Ammon's horn (tissue), 1 donor: ENCODE data around the gene CLDN2.
"Not testable (repeated sequence)": the region's sequence is repeated elsewhere in the genome, so short reads cannot be mapped to it uniquely, and the experiment has no call there.

Experiments used
- DNase-seq: peaks from one replicate; pipeline ENCODE4 v3.0.0-alpha.2; 2016; ENCODE audit warnings: low spot score

CLDN2 gene, protein sequence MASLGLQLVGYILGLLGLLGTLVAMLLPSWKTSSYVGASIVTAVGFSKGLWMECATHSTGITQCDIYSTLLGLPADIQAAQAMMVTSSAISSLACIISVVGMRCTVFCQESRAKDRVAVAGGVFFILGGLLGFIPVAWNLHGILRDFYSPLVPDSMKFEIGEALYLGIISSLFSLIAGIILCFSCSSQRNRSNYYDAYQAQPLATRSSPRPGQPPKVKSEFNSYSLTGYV

DNA sequence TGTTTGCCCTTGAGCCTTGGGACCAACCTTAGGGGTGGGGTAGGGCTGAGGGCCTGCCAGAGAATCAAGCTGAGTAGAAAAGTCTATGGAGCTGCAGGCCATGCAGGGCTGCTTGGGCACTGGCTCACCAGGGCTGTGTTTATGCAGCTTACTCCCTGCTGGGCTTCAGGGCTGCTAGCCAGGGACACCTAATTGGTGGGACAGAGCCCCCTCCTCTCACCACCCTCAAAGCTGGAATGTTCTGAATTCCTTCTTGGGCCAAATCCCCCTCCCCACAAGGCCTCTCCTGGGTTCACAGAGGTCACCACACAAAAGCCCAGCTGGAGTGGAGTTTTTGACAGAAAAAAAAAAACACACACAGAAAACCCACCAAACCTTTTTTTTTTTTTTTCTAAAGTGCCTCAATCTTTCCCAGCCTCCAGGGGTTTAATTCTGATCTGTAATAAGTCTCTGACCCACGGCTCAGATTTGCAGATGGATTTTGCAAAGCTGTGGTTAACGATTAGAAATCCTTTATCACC, at the start of gene CLDN2:
Gene CLDN2, plus strand, starts transcription at position 471 of the 521 bp plus-strand sequence. CDS start 7,827 bp downstream, outside the sequence.
- DNase-seq: no peak

DNA sequence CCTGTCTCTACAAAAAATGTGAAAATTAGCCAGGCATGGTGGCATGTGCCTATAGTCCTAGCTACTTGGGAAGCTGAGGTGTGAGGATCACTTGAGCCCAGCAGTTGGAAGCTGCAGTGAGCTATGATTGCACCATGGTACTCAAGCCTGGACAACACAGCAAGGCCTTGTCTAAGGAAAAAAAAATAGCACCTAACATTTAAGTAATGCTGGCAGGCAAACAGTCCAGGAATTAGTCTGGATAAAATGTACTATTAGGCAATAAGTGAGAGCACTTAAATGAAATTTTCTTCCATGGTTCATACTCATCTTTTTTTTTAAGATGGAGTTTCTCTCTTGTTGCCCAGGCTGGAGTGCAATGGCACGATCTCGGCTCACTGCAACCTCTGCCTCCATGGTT, 47.4 kb upstream of the CLDN2 start:
- not testable (repeated sequence) for DNase-seq

DNA sequence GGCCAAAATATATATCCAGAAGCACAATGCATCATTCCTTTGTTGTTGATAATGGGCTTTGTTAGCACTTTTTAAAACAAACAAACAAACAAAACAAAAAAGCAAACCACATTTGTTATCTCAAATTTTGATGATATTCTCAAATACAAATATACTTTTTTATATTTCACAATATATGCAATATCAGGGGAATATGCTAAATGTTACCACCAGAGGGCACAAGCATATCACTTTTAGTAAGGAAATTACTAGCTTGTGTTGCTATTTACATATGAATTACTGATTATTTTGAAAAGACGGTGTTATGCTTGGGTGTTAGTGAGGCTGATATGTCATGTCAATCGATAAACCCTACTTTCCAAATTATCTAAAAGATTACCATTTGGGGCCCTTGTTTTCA, 46.1 kb upstream of the CLDN2 start:
- no peak for DNase-seq

DNA sequence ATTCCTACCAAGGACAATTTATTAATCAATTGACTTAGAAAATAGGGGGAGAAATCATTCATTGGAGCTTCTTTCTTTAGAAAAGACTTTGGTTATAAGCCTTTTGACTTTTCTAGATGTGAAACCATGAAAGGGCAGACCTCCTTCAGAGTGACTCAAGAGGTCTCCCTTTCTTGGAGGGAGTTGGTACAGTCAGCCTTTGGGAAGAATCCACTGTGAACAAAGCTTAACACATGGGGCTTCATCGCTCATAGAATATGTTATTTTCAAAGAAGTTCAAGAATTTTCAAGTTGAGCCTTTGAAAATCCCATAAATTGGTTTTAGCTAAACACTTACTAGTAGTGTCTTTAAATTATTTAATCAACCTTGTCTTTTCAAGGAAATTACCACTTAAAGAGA, 45.1 kb upstream of the CLDN2 start:
- DNase-seq: no peak

DNA sequence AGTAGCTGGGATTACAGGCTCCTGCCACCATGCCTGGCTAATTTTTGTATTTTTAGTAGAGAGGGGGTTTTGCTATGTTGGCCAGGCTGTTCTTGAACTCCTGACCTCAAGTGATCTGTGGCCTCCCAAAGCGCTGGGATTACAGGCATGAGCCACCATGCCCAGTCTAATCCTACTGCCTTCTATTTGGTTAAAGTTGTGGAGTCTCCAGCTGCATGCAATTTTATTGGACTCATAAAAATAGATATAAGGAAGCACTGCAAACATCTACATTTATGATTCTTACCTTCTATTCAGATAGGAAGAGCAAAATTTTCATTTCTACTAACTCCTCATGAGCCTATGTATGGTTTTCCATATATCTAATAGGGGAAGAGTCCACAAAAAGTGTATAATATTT, 30.7 kb upstream of the CLDN2 start:
- no peak for DNase-seq

DNA sequence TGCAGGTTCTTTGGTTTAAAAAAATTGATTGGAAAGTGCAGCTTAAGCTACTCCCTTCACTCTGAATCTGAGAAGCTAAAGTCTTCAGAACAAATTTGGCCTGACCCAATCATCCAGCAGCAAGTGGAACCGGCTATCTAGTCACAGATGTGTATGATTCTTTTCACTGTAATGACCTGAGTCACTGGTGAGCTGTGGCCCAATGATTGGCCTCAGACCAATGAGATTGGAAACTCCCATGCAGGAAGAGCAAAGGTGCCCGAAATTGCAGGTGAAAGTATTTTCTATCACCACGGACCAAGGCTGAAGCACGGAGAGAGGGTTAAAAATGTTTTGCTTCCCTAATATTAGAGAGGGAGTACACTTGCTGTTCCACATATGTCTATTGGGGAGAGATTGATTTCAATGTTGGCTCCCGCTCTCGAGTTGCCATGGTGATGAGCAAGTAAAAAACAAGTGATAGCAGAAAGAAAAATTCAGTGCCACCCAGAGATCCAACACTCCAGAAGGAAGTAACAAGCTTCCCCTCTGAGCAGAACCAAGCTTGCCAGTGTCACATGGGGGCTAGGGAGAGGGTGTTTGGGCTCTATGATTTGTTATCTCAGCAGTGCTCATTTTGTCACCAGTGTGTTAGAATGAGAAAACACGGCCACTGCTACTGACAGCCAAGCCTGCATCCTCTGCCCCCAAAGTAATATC, 28.3 kb upstream of the CLDN2 start:
- peak; percentile 34 for DNase-seq

DNA sequence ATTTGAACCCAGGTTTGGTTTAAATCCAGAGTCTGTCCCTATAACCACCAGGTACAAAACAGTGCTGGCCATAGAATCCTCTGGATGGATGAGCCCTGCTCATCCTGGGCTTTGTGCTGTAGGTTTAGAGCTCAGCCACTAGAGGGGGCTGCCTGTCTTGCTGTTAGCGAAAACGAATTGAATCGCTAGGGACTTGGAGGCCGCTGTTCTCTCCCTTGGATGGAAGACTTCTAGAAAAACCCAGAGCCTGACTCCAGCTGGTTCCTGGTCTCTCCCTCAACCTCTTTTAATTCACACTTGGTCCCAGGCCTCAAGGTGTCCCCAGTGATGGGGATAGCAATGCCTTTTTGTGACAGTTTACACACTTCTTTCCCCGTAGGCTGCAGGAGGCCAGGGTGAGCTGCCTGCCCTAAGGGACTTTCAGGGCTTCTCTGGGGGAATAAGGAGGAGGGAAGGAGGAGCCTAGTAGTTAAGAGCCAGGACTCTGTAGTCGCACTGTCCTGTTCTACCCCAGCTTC, 25.8 kb upstream of the CLDN2 start:
- DNase-seq: peak; percentile 78

DNA sequence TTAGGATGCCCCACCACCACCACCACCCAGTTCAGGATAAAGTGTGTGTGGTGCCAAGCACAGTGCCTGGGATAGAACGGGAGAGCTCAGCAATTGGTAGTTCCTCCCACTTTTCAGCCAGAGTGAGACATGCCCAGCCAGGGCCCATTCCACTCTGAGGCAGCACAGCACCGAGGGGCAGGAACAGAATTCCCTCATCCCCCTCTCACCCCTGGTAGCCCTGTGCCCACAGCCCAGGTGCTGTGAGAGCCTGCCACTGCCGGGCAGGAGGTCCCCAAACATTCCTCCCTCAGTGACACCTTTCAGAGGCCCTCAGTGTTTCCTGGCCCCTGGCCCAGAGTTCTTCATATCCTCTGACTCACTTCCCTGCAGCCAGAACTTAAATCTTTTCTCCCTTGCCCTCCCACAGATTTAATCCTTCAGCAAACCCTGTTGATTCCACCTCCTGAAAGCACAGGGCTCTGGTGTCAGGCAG, 25.2 kb upstream of the CLDN2 start:
- DNase-seq: no peak

DNA sequence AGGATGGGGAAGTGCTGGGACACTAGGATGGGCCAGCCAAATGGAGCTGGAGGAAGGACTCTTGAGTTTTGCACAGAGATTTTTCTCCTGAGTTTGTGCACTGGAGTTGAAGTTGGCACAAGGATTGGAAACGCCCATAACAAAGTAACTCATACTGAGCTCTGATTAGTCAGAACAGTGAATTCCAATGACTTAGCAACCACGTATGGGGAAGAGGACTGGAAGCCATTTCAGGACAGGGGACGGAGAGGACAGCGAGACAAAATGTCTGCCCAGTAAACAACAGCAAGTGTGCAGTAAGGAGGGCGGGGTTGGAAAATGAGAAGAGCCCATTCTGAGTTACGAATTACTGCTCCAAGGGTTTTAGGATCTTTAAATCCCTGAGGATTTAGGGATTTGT, 22.9 kb upstream of the CLDN2 start:
- DNase-seq: no peak

DNA sequence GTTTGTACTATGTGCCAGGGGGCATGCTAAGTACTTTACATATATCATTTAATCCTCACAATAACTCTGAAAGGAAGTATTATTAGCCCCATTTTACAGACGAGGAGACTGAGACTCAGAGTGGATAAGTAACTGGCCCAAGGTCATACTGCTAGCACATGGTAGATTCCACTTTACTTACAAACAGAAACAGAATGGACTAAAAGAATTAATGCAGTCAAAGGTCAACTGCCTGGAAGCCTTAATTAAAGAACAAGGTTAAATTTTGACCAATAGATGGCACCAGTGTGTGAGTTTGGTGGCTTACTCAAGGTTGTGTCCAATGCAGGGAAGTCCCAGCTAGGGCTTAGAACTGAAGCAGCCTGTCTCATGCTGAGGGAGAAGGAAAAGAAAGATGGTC, 21.7 kb upstream of the CLDN2 start:
- peak; percentile 40 for DNase-seq

DNA sequence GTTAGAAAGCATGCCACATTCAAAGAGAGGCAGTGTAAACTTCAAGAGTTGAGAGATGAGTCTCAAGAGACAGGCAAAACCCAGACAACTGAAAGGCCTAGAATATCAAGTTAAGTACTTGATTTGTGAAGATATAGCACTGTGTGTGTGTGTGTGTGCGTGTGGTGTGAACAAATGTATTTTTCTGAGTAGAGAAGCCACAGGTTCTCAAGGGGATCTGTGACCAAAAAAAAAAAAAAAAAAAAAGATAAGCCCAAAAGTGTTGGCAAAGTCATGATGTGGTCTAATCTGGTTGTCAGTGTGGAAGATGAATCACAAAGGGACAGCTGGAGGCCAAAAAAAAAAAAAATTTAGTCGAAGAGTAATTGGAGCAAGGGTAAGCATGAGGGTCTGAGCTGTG, 20.9 kb upstream of the CLDN2 start:
- DNase-seq: no peak

DNA sequence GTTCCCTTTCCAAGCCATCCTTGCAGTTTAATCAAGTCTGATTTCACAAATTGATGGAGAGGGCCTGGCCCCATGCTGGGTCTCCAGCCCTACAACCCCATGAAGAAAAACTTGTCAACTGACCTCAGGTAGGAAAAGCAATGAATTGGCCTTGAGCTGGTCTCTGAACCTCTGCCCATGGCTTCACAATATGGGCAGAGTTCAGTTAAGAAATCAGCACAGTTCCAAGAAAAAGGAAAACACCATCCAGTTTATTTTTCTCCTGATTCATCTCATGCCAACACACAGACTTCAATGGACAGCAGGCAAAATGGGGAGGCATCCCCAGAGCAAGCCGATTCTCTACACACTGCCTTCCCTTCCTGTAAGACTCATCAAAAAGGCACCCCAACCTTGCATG, 20.4 kb upstream of the CLDN2 start:
- DNase-seq: no peak

DNA sequence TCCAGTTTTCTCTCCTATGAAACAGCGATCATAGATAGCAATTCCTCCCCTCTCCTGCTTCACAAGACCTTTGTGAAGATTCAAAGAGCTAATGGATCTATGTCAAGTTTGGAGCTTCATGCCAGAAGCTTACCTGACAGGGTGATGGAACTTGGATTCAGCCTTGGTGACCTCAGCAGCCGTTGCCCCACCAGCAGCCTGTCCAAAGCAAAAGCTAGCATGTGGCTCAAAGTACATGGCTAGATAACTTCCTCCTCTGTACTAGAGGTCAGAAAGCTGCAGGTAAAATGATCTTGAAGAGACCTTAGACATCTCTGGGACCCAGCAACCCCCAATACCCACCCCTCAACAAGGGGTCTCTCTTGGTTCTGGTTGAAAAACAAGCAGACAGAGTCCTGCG, 18.9 kb upstream of the CLDN2 start:
- no peak for DNase-seq

DNA sequence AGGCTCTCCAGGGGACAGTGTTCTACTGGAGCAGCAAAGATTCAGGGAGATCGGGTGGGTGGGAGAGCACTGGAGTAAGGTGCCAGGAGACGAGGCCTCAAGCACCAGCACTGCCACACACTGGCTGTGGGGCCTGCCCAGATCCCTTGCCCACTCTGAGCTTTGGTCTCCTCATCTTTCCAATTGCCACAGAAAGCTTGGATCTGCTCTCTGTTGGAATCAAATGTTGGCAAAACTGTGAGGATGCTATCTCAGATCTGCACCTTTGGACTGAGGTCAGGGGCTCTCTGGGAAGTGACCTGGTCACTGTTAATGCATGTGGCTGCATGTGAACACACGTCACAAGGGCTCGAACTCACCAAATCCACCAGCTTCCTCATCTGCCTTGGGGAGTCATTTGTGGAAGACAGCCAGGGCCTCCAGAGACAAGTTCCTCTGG, 18.4 kb upstream of the CLDN2 start:
- DNase-seq: no peak

DNA sequence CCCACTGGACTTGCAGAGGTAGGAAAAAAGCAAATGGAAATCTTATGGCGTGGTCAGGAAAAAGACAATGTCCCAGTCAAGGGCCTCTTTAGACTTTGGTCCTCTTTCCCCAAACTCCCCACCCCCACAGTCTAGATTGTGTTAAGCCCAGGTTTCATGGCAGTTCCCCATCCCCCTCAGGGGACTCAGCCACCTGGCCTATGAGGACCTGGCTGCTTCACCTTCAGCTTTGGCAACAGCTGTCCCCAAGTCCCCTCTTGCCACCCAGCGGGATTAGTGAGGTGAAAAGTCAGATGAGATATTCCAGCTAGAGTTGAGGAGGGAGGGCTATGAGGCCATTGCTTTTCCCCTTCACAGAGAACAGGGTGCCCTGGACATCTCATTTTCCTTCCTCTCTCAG, 17.5 kb upstream of the CLDN2 start:
- DNase-seq: no peak

DNA sequence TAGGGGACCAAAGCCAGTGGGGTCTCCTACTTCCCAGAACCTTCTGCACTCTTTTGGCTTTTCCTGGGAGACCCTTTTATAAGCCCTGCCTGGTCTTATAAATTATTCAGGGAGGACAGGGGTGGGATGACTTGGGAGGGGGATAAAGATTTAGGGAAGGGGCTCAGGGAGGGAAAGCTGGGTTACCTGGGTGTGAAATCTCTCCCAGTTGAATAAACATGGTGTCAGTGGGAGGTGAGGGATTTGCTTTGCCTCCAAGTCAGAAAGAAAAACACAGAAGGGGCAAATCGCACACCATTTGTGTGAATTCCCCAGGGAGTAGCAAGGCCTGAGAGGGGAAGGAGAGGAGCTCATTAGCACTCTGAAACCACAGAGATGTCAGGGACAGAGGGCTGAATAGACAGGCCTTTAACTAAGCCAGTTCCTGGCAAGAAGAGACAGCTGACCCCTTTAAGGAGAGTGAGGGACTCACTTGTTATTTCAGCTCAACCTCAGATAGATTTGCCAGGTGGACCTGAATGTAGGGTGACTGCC, 16.8 kb upstream of the CLDN2 start, which contains the start of gene RIPPLY1:
Gene RIPPLY1, minus strand, starts transcription at position 51 of the 534 bp plus-strand sequence. CDS start 54 bp downstream, outside the sequence.
- no peak for DNase-seq

DNA sequence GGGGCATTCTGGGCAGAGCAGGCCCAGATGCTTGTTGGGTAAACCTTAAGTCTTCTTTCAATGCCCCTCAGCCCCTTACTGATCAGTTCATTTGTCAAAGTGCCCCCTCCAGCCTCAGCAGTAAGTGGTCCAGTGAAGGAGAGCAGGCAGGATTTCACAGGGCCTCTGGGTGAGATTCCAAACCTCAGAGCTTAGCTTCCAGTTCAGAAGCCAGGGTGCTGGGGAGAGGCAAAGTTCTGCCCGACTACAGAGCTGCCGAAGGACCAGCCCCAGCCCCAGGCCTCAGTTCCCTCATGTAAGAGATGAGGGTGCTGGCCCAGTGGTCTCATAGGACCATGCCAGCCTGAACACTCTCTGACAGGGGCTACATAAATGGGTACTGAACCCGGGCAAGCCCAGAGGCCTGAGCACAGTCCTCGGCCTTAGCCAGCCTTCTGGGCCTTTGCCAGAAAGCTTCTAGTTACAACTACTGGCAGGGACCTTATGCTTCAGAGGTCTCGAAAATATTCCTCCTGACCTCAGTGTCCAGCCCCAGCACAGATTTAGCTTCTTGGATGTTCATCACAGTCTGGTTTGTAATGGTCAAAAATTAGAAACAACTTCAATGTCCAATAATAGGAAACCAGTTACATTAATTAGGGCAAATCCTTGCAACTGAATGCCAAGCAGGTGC, 16.2 kb upstream of the CLDN2 start:
- no peak for DNase-seq

DNA sequence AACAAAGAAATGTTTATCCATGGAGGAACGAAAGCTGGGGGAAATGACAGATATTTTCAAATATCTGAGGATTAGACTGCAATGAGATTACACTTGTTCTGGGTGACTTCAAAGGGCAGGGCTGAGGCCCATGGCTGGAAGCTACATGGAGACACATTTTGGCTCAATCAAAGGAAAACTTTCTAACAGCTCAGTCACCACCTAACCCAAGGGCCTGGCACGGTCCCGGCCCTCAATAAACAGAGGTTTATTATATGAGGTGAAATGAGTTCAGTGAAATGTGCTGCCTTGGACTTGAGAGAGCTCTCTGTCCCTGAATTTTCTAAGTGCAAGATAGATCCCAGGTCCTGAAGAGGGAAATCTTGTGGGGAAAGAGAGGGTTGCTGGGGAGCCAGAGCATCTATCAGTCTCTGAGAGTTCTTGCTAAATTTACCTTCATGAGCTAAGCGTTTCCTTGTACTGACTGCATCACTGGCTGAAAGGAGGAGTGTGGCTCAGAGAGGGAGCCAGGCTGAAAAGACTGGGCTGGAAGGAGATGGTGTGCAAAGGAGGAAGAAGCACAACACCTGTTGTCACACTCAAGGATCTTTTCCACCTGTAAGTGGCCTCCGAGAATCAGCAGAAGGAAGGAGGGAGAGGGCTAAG, 15.0 kb upstream of the CLDN2 start:
- DNase-seq: no peak

DNA sequence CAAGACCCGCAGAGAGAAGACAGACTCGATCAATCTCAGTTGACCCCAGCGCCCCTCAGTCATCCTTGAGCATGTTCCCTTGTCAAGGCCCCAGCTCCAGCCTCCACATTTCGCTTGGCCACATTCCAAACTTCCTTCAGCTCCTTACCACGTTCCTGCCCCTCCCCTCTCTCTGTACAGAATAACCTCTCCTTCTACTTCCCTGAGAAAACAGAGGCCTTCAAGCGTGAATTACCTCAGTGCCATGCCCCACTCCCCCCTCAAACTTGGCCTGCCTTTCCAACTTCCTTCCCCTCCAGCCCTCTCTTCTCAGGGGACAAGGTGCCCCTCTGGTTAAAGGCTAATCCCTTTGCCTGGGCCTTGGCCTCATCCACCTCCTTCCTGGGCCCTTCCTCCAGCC, 13.8 kb upstream of the CLDN2 start:
- no peak for DNase-seq

DNA sequence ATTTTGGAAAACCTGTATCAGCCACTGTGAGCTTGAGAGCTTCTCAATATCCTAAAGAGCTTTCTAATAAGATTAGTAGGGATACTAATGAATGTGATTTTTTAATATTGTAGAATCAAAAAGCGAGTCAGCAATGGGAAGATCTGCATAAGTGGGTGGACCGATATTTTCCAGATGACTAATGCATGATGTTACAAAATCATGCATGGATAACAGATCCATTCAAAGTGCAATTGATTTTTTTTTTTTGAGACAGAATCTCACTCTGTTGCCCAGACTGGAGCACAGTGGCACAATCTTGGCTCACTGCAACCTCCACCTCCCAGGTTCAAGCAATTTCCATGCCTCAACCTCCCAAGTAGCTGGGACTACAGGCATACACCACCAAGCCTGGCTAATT, 7.3 kb upstream of the CLDN2 start:
- DNase-seq: no peak

DNA sequence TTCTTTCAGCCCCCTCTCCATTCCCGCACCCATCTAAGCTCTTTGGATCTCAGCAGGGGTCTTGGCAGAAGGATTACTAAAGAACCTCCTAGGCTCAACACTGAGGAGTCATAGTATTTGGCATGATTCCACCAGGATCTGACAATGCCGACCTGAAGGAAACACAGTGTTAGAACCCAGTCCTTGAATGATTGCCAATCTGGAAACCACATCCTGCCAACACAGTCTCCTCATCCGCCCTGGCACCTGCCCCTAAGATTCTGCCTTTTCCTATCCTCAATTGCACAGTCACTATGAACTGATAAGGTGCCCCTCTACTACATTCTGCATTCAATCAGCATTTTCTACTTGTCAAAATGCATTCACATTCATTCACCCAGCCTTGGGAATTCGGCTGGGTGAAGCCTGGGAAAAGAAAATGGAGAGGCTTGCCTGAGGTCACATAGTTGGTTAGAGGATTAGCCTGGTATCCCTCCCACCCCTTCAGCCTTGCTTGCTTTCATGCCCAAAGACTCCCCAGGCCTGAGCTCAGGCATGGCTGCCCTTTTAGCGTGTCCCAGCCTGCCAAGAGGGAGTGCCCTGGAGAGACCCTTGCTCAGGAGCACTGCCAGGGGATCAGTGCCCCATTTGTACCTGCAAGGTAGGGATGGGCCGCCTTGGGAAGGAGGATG, 2.2 kb upstream of the CLDN2 start:
- no peak for DNase-seq
